Mesendoderm (in vitro differentiated cells): ENCODE results near the gene CATSPER1.

Experiments used
- DNase-seq: peaks from one replicate; pipeline ENCODE4 v3.0.0; 2013
- H2AK5ac ChIP-seq: 2 replicates; pipeline ENCODE4 v1.6.1; 2013; ENCODE audit warnings: low read length, inconsistent platforms
- H2BK120ac ChIP-seq: 2 replicates; pipeline ENCODE4 v1.6.1; 2013; ENCODE audit warnings: low read depth, mild to moderate bottlenecking, low read length, moderate library complexity, mixed read lengths
- H2BK15ac ChIP-seq: replicated peaks from 2 replicates; pipeline ENCODE4 v1.6.1; 2013; ENCODE audit warnings: low read depth, mild to moderate bottlenecking, moderate library complexity
- H2BK5ac ChIP-seq: 2 replicates; pipeline ENCODE4 v1.6.1; 2013; ENCODE audit warnings: low read length, inconsistent platforms
- H3K18ac ChIP-seq: 2 replicates; pipeline ENCODE4 v1.6.1; 2013; ENCODE audit warnings: mild to moderate bottlenecking, low read length, mixed read lengths
- H3K23ac ChIP-seq: one replicate; pipeline ENCODE4 v1.6.1; 2013; ENCODE audit warnings: low read length
- H3K27ac ChIP-seq: 2 replicates; pipeline ENCODE4 v1.5.1; 2013; ENCODE audit warnings: low read depth, mild to moderate bottlenecking, inconsistent platforms, low read length, moderate library complexity
- H3K27me3 ChIP-seq: 2 replicates; pipeline ENCODE4 v1.6.1; 2013; ENCODE audit warnings: low read length, control low read depth, mild to moderate bottlenecking, inconsistent platforms; ENCODE audit not compliant: insufficient read depth, poor library complexity
- H3K36me3 ChIP-seq: 2 replicates; pipeline ENCODE4 v1.6.1; 2013; ENCODE audit warnings: low read length, inconsistent platforms; ENCODE audit not compliant: control insufficient read depth, insufficient read depth
- H3K4ac ChIP-seq: one replicate; pipeline ENCODE4 v1.6.1; 2013; ENCODE audit warnings: low read depth, mild to moderate bottlenecking, low read length, moderate library complexity
- H3K4me1 ChIP-seq: 2 replicates; pipeline ENCODE4 v1.6.1; 2013; ENCODE audit warnings: low read depth, low read length, inconsistent platforms; ENCODE audit not compliant: control insufficient read depth
- H3K4me2 ChIP-seq: 2 replicates; pipeline ENCODE4 v1.6.1; 2013; ENCODE audit warnings: low read length
- H3K4me3 ChIP-seq: 2 replicates; pipeline ENCODE4 v1.5.1; 2013; ENCODE audit warnings: mild to moderate bottlenecking, low read length
- H3K56ac ChIP-seq: one replicate; pipeline ENCODE4 v1.6.1; 2013; ENCODE audit warnings: low read length
- H3K79me1 ChIP-seq: 2 replicates; pipeline ENCODE4 v1.6.1; 2013; ENCODE audit warnings: low read length, inconsistent platforms
- H3K79me2 ChIP-seq: 2 replicates; pipeline ENCODE4 v1.6.1; 2013; ENCODE audit warnings: mild to moderate bottlenecking, low read length; ENCODE audit not compliant: control insufficient read depth, insufficient read depth
- H3K9ac ChIP-seq: 2 replicates; pipeline ENCODE4 v1.6.1; 2013; ENCODE audit warnings: low read length, inconsistent platforms
- H4K5ac ChIP-seq: one replicate; pipeline ENCODE4 v1.6.1; 2013; ENCODE audit warnings: low read length
- H4K8ac ChIP-seq: one replicate; pipeline ENCODE4 v1.6.1; 2013; ENCODE audit warnings: low read depth, mild to moderate bottlenecking, control low read depth, low read length, moderate library complexity
- WGBS: extraction: QIAGEN DNeasy Blood & Tissue Kit; methylation state at CpG from one replicate; pipeline ENCODE4 v1.1.7; 2013; ENCODE audit warnings: low lambda C conversion rate, missing lambda C conversion rate; ENCODE audit not compliant: insufficient coverage; ENCODE audit errors: extremely low coverage; 5-methylcytosine and 5-hydroxymethylcytosine counted together

Gene CATSPER1

GRCh38 chr11:66002648-66003225 lies 23.5 kb downstream of the CATSPER1 start:
- Histone ChIP-seq H3K56ac (peak overlapping the region; percentile 98), H3K9ac (peak overlapping the region; percentile 98), H3K79me1 (peaks cover 25% of the 10 kb centered on the region), H3K23ac (no peak overlapping the region), H3K4ac (peak overlapping the region; percentile 75), H2BK120ac (no peak overlapping the region), H3K27me3 (no peaks in the 10 kb centered on the region), H4K5ac (no peak overlapping the region), H3K27ac (peak overlapping the region; percentile 98), H3K4me2 (peak overlapping the region; percentile 41), H4K8ac (no peak overlapping the region), H3K4me3 (peak overlapping the region; percentile 96), H2BK15ac (no peak overlapping the region), H3K18ac (peak overlapping the region; percentile 78), H3K79me2 (peaks cover 21% of the 10 kb centered on the region), H2AK5ac (no peak overlapping the region), H3K36me3 (peaks cover 18% of the 10 kb centered on the region), H3K4me1 (peaks cover 10% of the 10 kb centered on the region), H2BK5ac (peak overlapping the region; percentile 45)
- DNase-seq = peak; percentile 40
- no CpG with 5 or more reads among the region's 40 CpGs for WGBS

GRCh38 chr11:66001942-66002647 lies 24.2 kb downstream of the CATSPER1 start, which contains the start of the genes BANF1 and EIF1AD:
BANF1 (plus strand) TSS chr11:66002503; CDS start chr11:66003251, 748 bp downstream.
EIF1AD (minus strand) TSS chr11:66002157; CDS start chr11:66000389, 1,768 bp downstream.
- peak; percentile 99 for DNase-seq
- no CpG with 5 or more reads among the region's 55 CpGs for WGBS

DNA sequence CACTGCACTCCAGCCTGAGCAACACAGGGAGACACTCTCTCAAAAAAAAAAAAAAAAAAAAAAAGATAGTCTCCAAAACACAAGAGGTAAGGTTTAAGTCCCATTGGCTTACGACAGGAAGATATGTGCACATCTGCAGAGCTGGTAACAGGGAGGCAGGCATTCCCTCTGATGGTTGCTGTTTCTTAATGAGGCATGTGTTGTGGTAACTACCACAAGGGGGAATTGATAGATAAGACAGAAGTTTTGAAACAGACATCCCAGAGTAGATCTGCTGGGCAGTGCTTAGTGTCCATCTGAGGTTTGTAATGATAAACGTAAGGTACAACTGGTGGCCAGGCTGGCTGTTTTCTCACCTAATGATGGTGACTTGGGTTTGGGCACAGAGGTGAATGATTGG lies 29.0 kb downstream of the CATSPER1 start:
- Histone ChIP-seq H3K23ac (no peak overlapping the region), H3K4me1 (no peaks in the 10 kb centered on the region), H3K18ac (no peak overlapping the region), H3K79me2 (peaks cover 12% of the 10 kb centered on the region), H3K4me3 (no peak overlapping the region), H2BK120ac (no peak overlapping the region), H2AK5ac (no peak overlapping the region), H3K9ac (no peak overlapping the region), H2BK5ac (no peak overlapping the region), H3K27ac (no peak overlapping the region), H2BK15ac (no peak overlapping the region), H3K36me3 (peaks cover 19% of the 10 kb centered on the region), H3K56ac (no peak overlapping the region), H3K4ac (no peak overlapping the region), H4K5ac (no peak overlapping the region), H3K79me1 (peaks cover 14% of the 10 kb centered on the region), H4K8ac (no peak overlapping the region), H3K4me2 (no peak overlapping the region), H3K27me3 (no peaks in the 10 kb centered on the region)
- no CpG with 5 or more reads among the region's 2 CpGs for WGBS
- DNase-seq = no peak

More at GRCh38 chr11:66001942-66002647, 24.2 kb downstream of the CATSPER1 start, which contains the start of the genes BANF1 and EIF1AD:
- Histone ChIP-seq H2BK120ac (no peak within 1 kb of the TSS), H2AK5ac (no peak within 1 kb of the TSS), H3K4me1 (peaks cover 5% of the 10 kb centered on the region), H3K56ac (peak within 1 kb of the TSS; percentile 98), H2BK5ac (peak within 1 kb of the TSS; percentile 96), H2BK15ac (no peak within 1 kb of the TSS), H3K4ac (peak within 1 kb of the TSS; percentile 75), H3K79me2 (peaks cover 21% of the 10 kb centered on the region), H3K36me3 (peaks cover 22% of the 10 kb centered on the region), H3K9ac (peak within 1 kb of the TSS; percentile 98), H3K27ac (peak within 1 kb of the TSS; percentile 98), H3K4me3 (peak within 1 kb of the TSS; percentile 97), H3K23ac (peak within 1 kb of the TSS; percentile 73), H3K79me1 (peaks cover 25% of the 10 kb centered on the region), H4K5ac (no peak within 1 kb of the TSS), H3K18ac (peak within 1 kb of the TSS; percentile 78), H3K27me3 (no peaks in the 10 kb centered on the region), H3K4me2 (peak within 1 kb of the TSS; percentile 84), H4K8ac (no peak within 1 kb of the TSS)

DNA sequence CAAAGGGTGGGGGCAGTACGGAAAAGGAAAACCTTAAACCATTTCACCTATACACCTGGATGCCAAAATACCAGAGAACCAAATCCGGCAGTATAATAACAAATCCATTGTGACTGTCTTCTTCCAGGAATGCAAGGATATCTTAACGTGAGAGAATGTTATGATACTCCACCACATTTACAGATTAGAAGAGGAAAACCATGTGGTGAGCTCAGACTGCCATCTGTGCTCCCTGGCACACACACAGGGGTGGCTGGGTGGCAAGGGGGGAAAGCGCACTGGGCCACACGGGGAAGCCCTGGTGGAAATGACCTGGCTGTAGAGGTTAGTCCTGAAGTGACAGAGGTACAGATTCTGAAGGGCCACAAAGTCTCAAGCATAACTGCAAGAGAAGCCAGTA lies 34.2 kb downstream of the CATSPER1 start:
- Histone ChIP-seq H3K23ac (no peak overlapping the region), H2BK5ac (no peak overlapping the region), H3K4me3 (no peak overlapping the region), H3K9ac (no peak overlapping the region), H3K4me1 (no peaks in the 10 kb centered on the region), H3K56ac (no peak overlapping the region), H3K18ac (no peak overlapping the region), H3K79me2 (no peaks in the 10 kb centered on the region), H2BK120ac (no peak overlapping the region), H2AK5ac (no peak overlapping the region), H3K4me2 (no peak overlapping the region), H3K27ac (no peak overlapping the region), H2BK15ac (no peak overlapping the region), H4K5ac (no peak overlapping the region), H4K8ac (no peak overlapping the region), H3K4ac (no peak overlapping the region), H3K36me3 (no peaks in the 10 kb centered on the region), H3K27me3 (no peaks in the 10 kb centered on the region), H3K79me1 (no peaks in the 10 kb centered on the region)
- WGBS = no CpG with 5 or more reads among the region's 5 CpGs
- no peak for DNase-seq

DNA sequence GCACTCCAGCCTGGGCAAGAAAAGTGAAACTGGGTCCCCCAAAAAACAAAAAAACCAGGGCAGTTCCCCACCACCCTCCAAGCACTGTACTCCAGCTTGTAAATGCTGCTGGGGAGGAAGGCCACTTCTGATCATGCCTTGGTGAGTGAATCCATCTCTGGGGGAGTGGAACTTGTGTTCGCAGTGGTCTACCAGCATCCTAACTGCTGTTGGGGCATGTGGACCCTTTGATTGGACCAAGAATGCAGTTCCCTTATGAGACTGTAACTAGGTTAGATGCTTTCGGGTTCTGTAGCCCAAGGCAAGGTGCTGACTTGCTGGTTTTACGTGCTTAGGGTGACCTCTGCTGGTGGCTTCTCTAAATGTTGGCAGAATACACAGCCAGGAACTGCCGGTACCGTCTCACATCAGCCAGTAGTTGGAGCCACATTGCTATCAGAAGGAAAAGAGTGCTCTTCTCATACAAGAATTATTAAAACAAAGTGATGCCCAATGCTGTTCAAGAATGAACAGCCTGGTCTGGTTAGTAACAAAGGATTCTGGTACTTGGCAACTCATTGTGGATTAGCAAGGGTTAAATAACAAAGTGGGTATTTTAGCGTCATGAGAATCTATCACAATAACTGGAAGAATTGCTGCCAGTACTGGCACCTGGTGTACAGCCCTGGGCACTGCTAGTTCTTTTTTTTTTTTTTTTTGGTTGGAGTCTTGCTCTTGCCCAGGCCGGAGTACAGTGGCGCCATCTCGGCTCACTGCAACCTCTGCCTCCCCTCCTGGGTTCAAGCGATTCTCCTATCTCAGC lies 37.3 kb downstream of the CATSPER1 start:
- no peak overlapping the region for H3K9ac ChIP-seq
- H3K36me3 ChIP-seq = no peaks in the 10 kb centered on the region
- no peak overlapping the region for H3K56ac ChIP-seq
- no peak overlapping the region for H3K27ac ChIP-seq
- H3K27me3 ChIP-seq = no peaks in the 10 kb centered on the region
- peak; percentile 97 for DNase-seq
- no peak overlapping the region for H3K23ac ChIP-seq
- H3K79me2 ChIP-seq = no peaks in the 10 kb centered on the region
- no peak overlapping the region for H2BK120ac ChIP-seq
- H3K4me2 ChIP-seq = no peak overlapping the region
- H4K5ac ChIP-seq = no peak overlapping the region
- no peaks in the 10 kb centered on the region for H3K4me1 ChIP-seq
- no peak overlapping the region for H3K4ac ChIP-seq
- WGBS = no CpG with 5 or more reads among the region's 10 CpGs
- H2AK5ac ChIP-seq = no peak overlapping the region
- H3K4me3 ChIP-seq = no peak overlapping the region
- H2BK5ac ChIP-seq = no peak overlapping the region
- H3K18ac ChIP-seq = no peak overlapping the region
- peak overlapping the region; percentile 39 for H4K8ac ChIP-seq
- H2BK15ac ChIP-seq = no peak overlapping the region
- no peaks in the 10 kb centered on the region for H3K79me1 ChIP-seq
